Activated T-helper 2 cell treated with anti-CD3 and anti-CD28 coated beads, Interferon-gamma antibody, Interleukin-2, Interleukin-4, amounts not matched to agents 10 μg/mL and 5 μg/mL and 100 μg/mL, durations not matched to agents 14 hours and 24 hours and 36 hours (primary cell): Measurements from ENCODE around the gene LRRC71. TPM values are rescaled to one million over a fixed set of nuclear protein-coding genes. Genes with fewer than 3 reads are reported as not detected.

Experiments used
- DNase-seq: peaks from one replicate; pipeline ENCODE4 v3.0.0; 2021; ENCODE audit warnings: low spot score
- H3K27ac Mint-ChIP-seq: one replicate; pipeline ENCODE4 v1.8.0; 2021; ENCODE audit warnings: mixed read lengths
- H3K27me3 Mint-ChIP-seq: one replicate; pipeline ENCODE4 v1.8.0; 2021; ENCODE audit warnings: low read depth, mixed read lengths
- H3K36me3 Mint-ChIP-seq: one replicate; pipeline ENCODE4 v1.8.0; 2021; ENCODE audit warnings: low read depth, mixed read lengths
- H3K4me1 Mint-ChIP-seq: one replicate; pipeline ENCODE4 v1.8.0; 2021; ENCODE audit warnings: low read depth, mixed read lengths
- H3K4me3 Mint-ChIP-seq: one replicate; pipeline ENCODE4 v1.8.0; 2021; ENCODE audit warnings: low read depth, mild to moderate bottlenecking, moderate library complexity, mixed read lengths
- H3K9me3 Mint-ChIP-seq: one replicate; pipeline ENCODE4 v1.8.0; 2021; ENCODE audit warnings: mixed read lengths
- intact Hi-C: fragments of 100-400 bp; cut with micrococcal nuclease; formaldehyde crosslinking; loops from one replicate; pipeline ENCODE4 v1.15.1; 2023
- total RNA-seq: library from RNA; stranded (reverse); gene quantifications from 2 replicates; pipeline ENCODE4 v1.2.3, GENCODE V29; 2022

LRRC71 gene
- total RNA-seq, 1 donor from 2014 or later, result not detected

GRCh38 chr1:156938813-156939212, 18.4 kb downstream of the LRRC71 start:
- Mint-ChIP-seq H3K4me1 (no peaks in the 10 kb centered on the region), H3K27me3 (no peaks in the 10 kb centered on the region), H3K27ac (no peak overlapping the region), H3K4me3 (no peak overlapping the region), H3K9me3 (no peaks in the 10 kb centered on the region), H3K36me3 (no peaks in the 10 kb centered on the region)
- DNase-seq, result no peak
- intact Hi-C loops, result no loop called here

GRCh38 chr1:156939786-156940334, 19.4 kb downstream of the LRRC71 start:
- Mint-ChIP-seq H3K27me3 (no peaks in the 10 kb centered on the region), H3K27ac (no peak overlapping the region), H3K9me3 (no peaks in the 10 kb centered on the region), H3K36me3 (no peaks in the 10 kb centered on the region), H3K4me1 (no peaks in the 10 kb centered on the region), H3K4me3 (no peak overlapping the region)
- intact Hi-C loops, result no loop called here
- no peak for DNase-seq

- no peak overlapping the region for H3K4me3 Mint-ChIP-seq
- no peaks in the 10 kb centered on the region for H3K4me1 Mint-ChIP-seq
- intact Hi-C loops, result no loop called here
- H3K9me3 Mint-ChIP-seq, result no peaks in the 10 kb centered on the region
- H3K27ac Mint-ChIP-seq, result no peak overlapping the region
- no peak for DNase-seq
- H3K27me3 Mint-ChIP-seq, result no peaks in the 10 kb centered on the region
- no peaks in the 10 kb centered on the region for H3K36me3 Mint-ChIP-seq
Measured at GRCh38 chr1:156941675-156942074, 21.2 kb downstream of the LRRC71 start.

- H3K36me3 Mint-ChIP-seq, result no peaks in the 10 kb centered on the region
- H3K27me3 Mint-ChIP-seq, result no peaks in the 10 kb centered on the region
- intact Hi-C loops, result no loop called here
- no peak overlapping the region for H3K4me3 Mint-ChIP-seq
- no peak overlapping the region for H3K27ac Mint-ChIP-seq
- H3K9me3 Mint-ChIP-seq, result no peaks in the 10 kb centered on the region
- no peak for DNase-seq
- no peaks in the 10 kb centered on the region for H3K4me1 Mint-ChIP-seq
Measured at GRCh38 chr1:156942176-156942575, 21.7 kb downstream of the LRRC71 start.

GRCh38 chr1:156942576-156942975, 22.1 kb downstream of the LRRC71 start:
- Mint-ChIP-seq H3K27me3 (no peaks in the 10 kb centered on the region), H3K4me3 (no peak overlapping the region), H3K4me1 (no peaks in the 10 kb centered on the region), H3K36me3 (no peaks in the 10 kb centered on the region), H3K27ac (no peak overlapping the region), H3K9me3 (no peaks in the 10 kb centered on the region)
- DNase-seq, result no peak
- intact Hi-C loops, result no loop called here

GRCh38 chr1:156943756-156944155, 23.3 kb downstream of the LRRC71 start:
- no peaks in the 10 kb centered on the region for H3K9me3 Mint-ChIP-seq
- DNase-seq, result no peak
- no peaks in the 10 kb centered on the region for H3K4me1 Mint-ChIP-seq
- no peak overlapping the region for H3K4me3 Mint-ChIP-seq
- H3K27me3 Mint-ChIP-seq, result no peaks in the 10 kb centered on the region
- no peaks in the 10 kb centered on the region for H3K36me3 Mint-ChIP-seq
- no peak overlapping the region for H3K27ac Mint-ChIP-seq
- intact Hi-C loops, result no loop called here

GRCh38 chr1:156944268-156944667, 23.8 kb downstream of the LRRC71 start:
- no peaks in the 10 kb centered on the region for H3K9me3 Mint-ChIP-seq
- no peaks in the 10 kb centered on the region for H3K4me1 Mint-ChIP-seq
- DNase-seq, result no peak
- H3K27ac Mint-ChIP-seq, result no peak overlapping the region
- no peaks in the 10 kb centered on the region for H3K36me3 Mint-ChIP-seq
- no peak overlapping the region for H3K4me3 Mint-ChIP-seq
- intact Hi-C loops, result no loop called here
- H3K27me3 Mint-ChIP-seq, result no peaks in the 10 kb centered on the region

GRCh38 chr1:156944848-156945247, 24.4 kb downstream of the LRRC71 start:
- no peak overlapping the region for H3K4me3 Mint-ChIP-seq
- no peak overlapping the region for H3K27ac Mint-ChIP-seq

GRCh38 chr1:156945881-156946661, 25.6 kb downstream of the LRRC71 start:
- no peaks in the 10 kb centered on the region for H3K9me3 Mint-ChIP-seq
- no peaks in the 10 kb centered on the region for H3K36me3 Mint-ChIP-seq
- H3K27ac Mint-ChIP-seq, result no peak overlapping the region
- no peak for DNase-seq
- H3K4me1 Mint-ChIP-seq, result no peaks in the 10 kb centered on the region
- peaks cover 2% of the 10 kb centered on the region for H3K27me3 Mint-ChIP-seq
- intact Hi-C loops, result no loop called here
- no peak overlapping the region for H3K4me3 Mint-ChIP-seq

More at GRCh38 chr1:156944848-156945247, 24.4 kb downstream of the LRRC71 start:
- no peaks in the 10 kb centered on the region for H3K36me3 Mint-ChIP-seq
- no peak for DNase-seq
- no peaks in the 10 kb centered on the region for H3K4me1 Mint-ChIP-seq
- intact Hi-C loops, result no loop called here
- H3K27me3 Mint-ChIP-seq, result no peaks in the 10 kb centered on the region
- H3K9me3 Mint-ChIP-seq, result no peaks in the 10 kb centered on the region

- no peak for DNase-seq
- Mint-ChIP-seq H3K27ac (no peak overlapping the region), H3K36me3 (no peaks in the 10 kb centered on the region), H3K9me3 (no peaks in the 10 kb centered on the region), H3K4me3 (no peak overlapping the region), H3K27me3 (peaks cover 2% of the 10 kb centered on the region), H3K4me1 (no peaks in the 10 kb centered on the region)
- intact Hi-C loops, result no loop called here
Measured at GRCh38 chr1:156947127-156947526, 26.7 kb downstream of the LRRC71 start.

GRCh38 chr1:156947818-156948525, 27.5 kb downstream of the LRRC71 start:
- Mint-ChIP-seq H3K4me1 (no peaks in the 10 kb centered on the region), H3K4me3 (no peak overlapping the region), H3K27ac (no peak overlapping the region), H3K27me3 (peaks cover 2% of the 10 kb centered on the region), H3K36me3 (no peaks in the 10 kb centered on the region), H3K9me3 (no peaks in the 10 kb centered on the region)
- DNase-seq, result no peak
- intact Hi-C loops, result no loop called here

GRCh38 chr1:156948708-156949107, 28.3 kb downstream of the LRRC71 start:
- H3K4me3 Mint-ChIP-seq, result no peak overlapping the region
- intact Hi-C loops, result no loop called here

GRCh38 chr1:156949127-156949526, 28.7 kb downstream of the LRRC71 start:
- Mint-ChIP-seq H3K4me1 (no peaks in the 10 kb centered on the region), H3K27ac (no peak overlapping the region), H3K4me3 (no peak overlapping the region), H3K27me3 (peaks cover 2% of the 10 kb centered on the region), H3K9me3 (no peaks in the 10 kb centered on the region), H3K36me3 (no peaks in the 10 kb centered on the region)
- DNase-seq, result no peak
- intact Hi-C loops, result no loop called here

More at GRCh38 chr1:156948708-156949107, 28.3 kb downstream of the LRRC71 start:
- no peak for DNase-seq
- H3K9me3 Mint-ChIP-seq, result no peaks in the 10 kb centered on the region
- peaks cover 2% of the 10 kb centered on the region for H3K27me3 Mint-ChIP-seq
- H3K27ac Mint-ChIP-seq, result no peak overlapping the region
- H3K4me1 Mint-ChIP-seq, result no peaks in the 10 kb centered on the region
- no peaks in the 10 kb centered on the region for H3K36me3 Mint-ChIP-seq
